HepG2 (cell line): ENCODE measurements around the gene TDG. TPM values are rescaled to one million over a fixed set of nuclear protein-coding genes. Genes with fewer than 3 reads are reported as not detected.

Experiments used
- ETV5 ChIP-seq: IDR thresholded peaks from 2 replicates; pipeline ENCODE4 v1.6.1; 2018; ENCODE audit warnings: missing biosample characterization, missing genetic modification reagents, inconsistent platforms, borderline replicate concordance
- SIX4 ChIP-seq: sonication (generic); formaldehyde crosslinking; IDR thresholded peaks from 2 replicates; pipeline ENCODE4 v1.4.0; 2020; ENCODE audit warnings: missing genetic modification reagents
- ZNF556 ChIP-seq: sonication (generic); formaldehyde crosslinking; IDR thresholded peaks from 2 replicates; pipeline ENCODE4 v1.4.0; 2020; ENCODE audit warnings: mild to moderate bottlenecking, missing genetic modification reagents, borderline replicate concordance
- polyA plus RNA-seq, 8 experiments: library from polyadenylated mRNA; depleted of rRNA in 3 of 8; stranded (reverse) in 7 of 8; unstranded in 1 of 8; fragments of >200 nt; fragmentation: Illumina TruSeq in 4 of 8; extraction: Trizol in 4 of 8; gene quantifications; 2 replicates each; pipeline versions ENCODE4 v1.2.1 to v1.2.3, GENCODE V29; 2011 to 2016; ENCODE audit warnings: low read depth in 4 of 8, missing spikeins in 1 of 8, mixed read lengths in 1 of 8; ENCODE audit not compliant: insufficient read depth in 1 of 8
- total RNA-seq, 5 experiments: library from RNA; depleted of rRNA; stranded (reverse); fragments of >200 nt; fragmentation: Illumina TruSeq; extraction: Trizol; gene quantifications; 2 replicates each; pipeline ENCODE4 v1.2.3, GENCODE V29; 2016; ENCODE audit warnings: low read depth in 1 of 5
- TF ChIP-seq, protein P1 (sequence below): sonication (generic); formaldehyde crosslinking; IDR thresholded peaks from 2 replicates; pipeline ENCODE4 v1.4.0; 2020; ENCODE audit warnings: mild to moderate bottlenecking, missing genetic modification reagents
- TF ChIP-seq, protein P2 (sequence below): sonication (generic); formaldehyde crosslinking; IDR thresholded peaks from 2 replicates; pipeline ENCODE4 v1.5.0; 2020; ENCODE audit warnings: mild to moderate bottlenecking, missing genetic modification reagents
- TF ChIP-seq, protein P3 (sequence below): sonication (generic); formaldehyde crosslinking; IDR thresholded peaks from 2 replicates; pipeline ENCODE4 v1.5.0; 2020; ENCODE audit warnings: missing genetic modification reagents
- TF ChIP-seq, protein P4 (sequence below): sonication (generic); formaldehyde crosslinking; IDR thresholded peaks from 2 replicates; pipeline ENCODE4 v1.4.0; 2020; ENCODE audit warnings: mild to moderate bottlenecking, low read depth, missing genetic modification reagents
- TF ChIP-seq, protein P5 (sequence below): IDR thresholded peaks from 2 replicates; pipeline ENCODE4 v1.6.1; 2018; ENCODE audit warnings: missing genetic modification reagents, mild to moderate bottlenecking, missing compliant biosample characterization

TDG gene
- total and polyA plus RNA-seq, 2 of the 13 experiments (the other 11 are each of a cell fraction or from before 2014, with no cell fraction given): 14.2 to 19.5 TPM

DNA sequence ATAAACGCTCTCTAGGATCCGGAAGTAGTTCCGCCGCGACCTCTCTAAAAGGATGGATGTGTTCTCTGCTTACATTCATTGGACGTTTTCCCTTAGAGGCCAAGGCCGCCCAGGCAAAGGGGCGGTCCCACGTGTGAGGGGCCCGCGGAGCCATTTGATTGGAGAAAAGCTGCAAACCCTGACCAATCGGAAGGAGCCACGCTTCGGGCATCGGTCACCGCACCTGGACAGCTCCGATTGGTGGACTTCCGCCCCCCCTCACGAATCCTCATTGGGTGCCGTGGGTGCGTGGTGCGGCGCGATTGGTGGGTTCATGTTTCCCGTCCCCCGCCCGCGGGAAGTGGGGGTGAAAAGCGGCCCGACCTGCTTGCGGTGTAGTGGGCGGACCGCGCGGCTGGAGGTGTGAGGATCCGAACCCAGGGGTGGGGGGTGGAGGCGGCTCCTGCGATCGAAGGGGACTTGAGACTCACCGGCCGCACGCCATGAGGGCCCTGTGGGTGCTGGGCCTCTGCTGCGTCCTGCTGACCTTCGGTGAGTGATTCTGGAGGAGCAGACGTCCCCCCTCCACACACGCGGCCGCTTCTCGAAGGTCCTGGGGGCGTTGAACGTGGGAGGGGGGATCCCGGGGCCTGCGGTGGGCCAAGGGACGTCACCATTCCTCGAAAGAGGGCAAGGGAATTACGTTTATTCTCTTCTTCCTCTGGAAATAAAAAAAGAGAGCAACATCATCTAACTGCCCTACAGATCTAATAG, 35.5 kb upstream of the TDG start, which contains the start of gene HSP90B1 (continued):
- TF ChIP-seq, protein P1, sequence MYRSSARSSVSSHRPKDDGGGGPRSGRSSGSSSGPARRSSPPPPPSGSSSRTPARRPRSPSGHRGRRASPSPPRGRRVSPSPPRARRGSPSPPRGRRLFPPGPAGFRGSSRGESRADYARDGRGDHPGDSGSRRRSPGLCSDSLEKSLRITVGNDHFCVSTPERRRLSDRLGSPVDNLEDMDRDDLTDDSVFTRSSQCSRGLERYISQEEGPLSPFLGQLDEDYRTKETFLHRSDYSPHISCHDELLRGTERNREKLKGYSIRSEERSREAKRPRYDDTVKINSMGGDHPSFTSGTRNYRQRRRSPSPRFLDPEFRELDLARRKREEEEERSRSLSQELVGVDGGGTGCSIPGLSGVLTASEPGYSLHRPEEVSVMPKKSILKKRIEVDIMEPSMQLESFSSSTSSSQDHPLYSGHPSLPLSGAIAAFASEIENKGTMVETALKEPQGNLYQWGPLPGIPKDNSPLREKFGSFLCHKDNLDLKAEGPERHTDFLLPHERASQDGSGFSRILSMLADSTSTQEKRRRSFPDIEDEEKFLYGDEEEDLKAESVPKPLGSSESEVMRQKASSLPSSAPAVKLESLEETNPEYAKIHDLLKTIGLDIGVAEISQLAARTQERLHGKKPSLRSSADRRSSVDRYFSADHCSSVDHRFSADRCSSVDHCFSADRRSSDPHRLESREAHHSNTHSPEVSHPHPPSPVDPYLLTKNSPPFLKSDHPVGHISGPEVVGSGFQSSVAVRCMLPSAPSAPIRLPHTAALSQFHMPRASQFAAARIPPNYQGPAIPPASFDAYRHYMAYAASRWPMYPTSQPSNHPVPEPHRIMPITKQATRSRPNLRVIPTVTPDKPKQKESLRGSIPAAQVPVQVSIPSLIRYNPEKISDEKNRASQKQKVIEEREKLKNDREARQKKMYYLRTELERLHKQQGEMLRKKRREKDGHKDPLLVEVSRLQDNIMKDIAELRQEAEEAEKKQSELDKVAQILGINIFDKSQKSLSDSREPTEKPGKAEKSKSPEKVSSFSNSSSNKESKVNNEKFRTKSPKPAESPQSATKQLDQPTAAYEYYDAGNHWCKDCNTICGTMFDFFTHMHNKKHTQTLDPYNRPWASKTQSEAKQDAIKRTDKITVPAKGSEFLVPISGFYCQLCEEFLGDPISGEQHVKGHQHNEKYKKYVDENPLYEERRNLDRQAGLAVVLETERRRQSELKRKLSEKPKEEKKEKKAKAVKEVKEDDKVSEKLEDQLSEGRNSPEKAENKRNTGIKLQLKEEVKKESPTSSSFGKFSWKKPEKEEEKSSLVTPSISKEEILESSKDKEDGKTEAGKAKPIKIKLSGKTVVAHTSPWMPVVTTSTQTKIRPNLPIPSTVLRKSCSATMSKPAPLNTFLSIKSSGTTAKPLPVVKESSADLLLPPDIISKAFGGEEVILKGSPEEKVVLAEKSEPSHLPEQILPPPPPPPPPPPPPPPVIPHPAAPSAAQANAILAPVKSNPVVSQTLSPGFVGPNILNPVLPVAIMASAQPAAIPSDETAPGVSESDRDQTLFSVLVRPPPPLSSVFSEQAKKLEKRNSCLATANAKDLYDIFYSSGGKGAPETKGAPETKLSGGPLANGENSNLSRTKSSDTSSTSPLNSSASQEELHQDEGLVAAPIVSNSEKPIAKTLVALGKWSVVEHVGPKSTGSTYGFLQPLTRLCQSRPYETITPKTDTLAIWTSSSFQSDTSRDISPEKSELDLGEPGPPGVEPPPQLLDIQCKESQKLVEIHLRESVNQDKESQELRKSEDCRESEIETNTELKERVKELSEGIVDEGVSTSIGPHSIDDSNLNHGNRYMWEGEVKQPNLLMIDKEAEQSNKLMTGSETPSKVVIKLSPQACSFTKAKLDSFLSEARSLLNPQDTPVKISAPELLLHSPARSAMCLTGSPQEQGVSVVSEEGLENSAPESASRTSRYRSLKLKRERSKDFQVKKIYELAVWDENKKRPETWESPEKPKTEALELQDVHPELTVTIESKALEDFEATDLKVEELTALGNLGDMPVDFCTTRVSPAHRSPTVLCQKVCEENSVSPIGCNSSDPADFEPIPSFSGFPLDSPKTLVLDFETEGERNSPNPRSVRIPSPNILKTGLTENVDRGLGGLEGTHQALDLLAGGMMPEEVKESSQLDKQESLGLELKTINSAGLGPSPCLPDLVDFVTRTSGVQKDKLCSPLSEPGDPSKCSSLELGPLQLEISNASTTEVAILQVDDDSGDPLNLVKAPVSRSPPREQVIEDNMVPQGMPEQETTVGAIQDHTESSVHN (CRISPR knock-in tag): no peak; the same call in 1 of the 2 replicates
- TF ChIP-seq, protein P2, sequence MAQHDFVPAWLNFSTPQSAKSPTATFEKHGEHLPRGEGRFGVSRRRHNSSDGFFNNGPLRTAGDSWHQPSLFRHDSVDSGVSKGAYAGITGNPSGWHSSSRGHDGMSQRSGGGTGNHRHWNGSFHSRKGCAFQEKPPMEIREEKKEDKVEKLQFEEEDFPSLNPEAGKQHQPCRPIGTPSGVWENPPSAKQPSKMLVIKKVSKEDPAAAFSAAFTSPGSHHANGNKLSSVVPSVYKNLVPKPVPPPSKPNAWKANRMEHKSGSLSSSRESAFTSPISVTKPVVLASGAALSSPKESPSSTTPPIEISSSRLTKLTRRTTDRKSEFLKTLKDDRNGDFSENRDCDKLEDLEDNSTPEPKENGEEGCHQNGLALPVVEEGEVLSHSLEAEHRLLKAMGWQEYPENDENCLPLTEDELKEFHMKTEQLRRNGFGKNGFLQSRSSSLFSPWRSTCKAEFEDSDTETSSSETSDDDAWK: no peak
- no peak for TF ChIP-seq ETV5 (CRISPR knock-in tag)
- TF ChIP-seq, protein P3, sequence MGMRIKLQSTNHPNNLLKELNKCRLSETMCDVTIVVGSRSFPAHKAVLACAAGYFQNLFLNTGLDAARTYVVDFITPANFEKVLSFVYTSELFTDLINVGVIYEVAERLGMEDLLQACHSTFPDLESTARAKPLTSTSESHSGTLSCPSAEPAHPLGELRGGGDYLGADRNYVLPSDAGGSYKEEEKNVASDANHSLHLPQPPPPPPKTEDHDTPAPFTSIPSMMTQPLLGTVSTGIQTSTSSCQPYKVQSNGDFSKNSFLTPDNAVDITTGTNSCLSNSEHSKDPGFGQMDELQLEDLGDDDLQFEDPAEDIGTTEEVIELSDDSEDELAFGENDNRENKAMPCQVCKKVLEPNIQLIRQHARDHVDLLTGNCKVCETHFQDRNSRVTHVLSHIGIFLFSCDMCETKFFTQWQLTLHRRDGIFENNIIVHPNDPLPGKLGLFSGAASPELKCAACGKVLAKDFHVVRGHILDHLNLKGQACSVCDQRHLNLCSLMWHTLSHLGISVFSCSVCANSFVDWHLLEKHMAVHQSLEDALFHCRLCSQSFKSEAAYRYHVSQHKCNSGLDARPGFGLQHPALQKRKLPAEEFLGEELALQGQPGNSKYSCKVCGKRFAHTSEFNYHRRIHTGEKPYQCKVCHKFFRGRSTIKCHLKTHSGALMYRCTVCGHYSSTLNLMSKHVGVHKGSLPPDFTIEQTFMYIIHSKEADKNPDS (CRISPR knock-in tag): no peak
- TF ChIP-seq SIX4 (CRISPR knock-in tag): 0 out of 2 replicates have a peak, but pooled peaks have one; percentile 15
- TF ChIP-seq, protein P4, sequence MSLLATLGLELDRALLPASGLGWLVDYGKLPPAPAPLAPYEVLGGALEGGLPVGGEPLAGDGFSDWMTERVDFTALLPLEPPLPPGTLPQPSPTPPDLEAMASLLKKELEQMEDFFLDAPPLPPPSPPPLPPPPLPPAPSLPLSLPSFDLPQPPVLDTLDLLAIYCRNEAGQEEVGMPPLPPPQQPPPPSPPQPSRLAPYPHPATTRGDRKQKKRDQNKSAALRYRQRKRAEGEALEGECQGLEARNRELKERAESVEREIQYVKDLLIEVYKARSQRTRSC (CRISPR knock-in tag): no peak
- no peak for TF ChIP-seq ZNF556
- TF ChIP-seq, protein P5, sequence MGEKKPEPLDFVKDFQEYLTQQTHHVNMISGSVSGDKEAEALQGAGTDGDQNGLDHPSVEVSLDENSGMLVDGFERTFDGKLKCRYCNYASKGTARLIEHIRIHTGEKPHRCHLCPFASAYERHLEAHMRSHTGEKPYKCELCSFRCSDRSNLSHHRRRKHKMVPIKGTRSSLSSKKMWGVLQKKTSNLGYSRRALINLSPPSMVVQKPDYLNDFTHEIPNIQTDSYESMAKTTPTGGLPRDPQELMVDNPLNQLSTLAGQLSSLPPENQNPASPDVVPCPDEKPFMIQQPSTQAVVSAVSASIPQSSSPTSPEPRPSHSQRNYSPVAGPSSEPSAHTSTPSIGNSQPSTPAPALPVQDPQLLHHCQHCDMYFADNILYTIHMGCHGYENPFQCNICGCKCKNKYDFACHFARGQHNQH (CRISPR knock-in tag): peak; percentile 74
